ENCODE results near the gene DMTF1.

GRCh38 chr7:87187120-87187519, 34.9 kb downstream of the DMTF1 start:
- TF ChIP-seq POLR2A (IDR thresholded peaks at IDR 0.05) (no peak), EP300 (IDR thresholded peaks at IDR 0.05; ENCODE audit: low read depth) (no peak)
